Activated naive CD4-positive, alpha-beta T cell treated with anti-CD3 and anti-CD28 coated beads for 36 hours (primary cell): ENCODE data around the gene TDRD5. TPM values are rescaled to one million over a fixed set of nuclear protein-coding genes. Genes with fewer than 3 reads are reported as not detected.
A peak's percentile ranks its signal among the peaks of the same experiment; 100 is the strongest.

ENCODE experiments used
- CTCF ChIA-PET: fragments of 350-600 bp; sonication (Branson Sonifier 250); formaldehyde crosslinking; loops from one replicate; lab custom pipeline; 2021; ENCODE audit warnings: antibody characterized with exemption; lab: Charles Lee
- DNase-seq: peaks from one replicate; pipeline ENCODE4 v3.0.0-alpha.2; 2020
- H3K27ac Mint-ChIP-seq: one replicate; pipeline ENCODE4 v1.8.0; 2021; ENCODE audit warnings: mild to moderate bottlenecking, mixed read lengths
- H3K27me3 Mint-ChIP-seq: one replicate; pipeline ENCODE4 v1.8.0; 2021; ENCODE audit warnings: low read depth, mixed read lengths
- H3K36me3 Mint-ChIP-seq: one replicate; pipeline ENCODE4 v1.8.0; 2021; ENCODE audit warnings: low read depth, mixed read lengths
- H3K4me1 Mint-ChIP-seq: one replicate; pipeline ENCODE4 v1.8.0; 2021; ENCODE audit warnings: low read depth, mixed read lengths
- H3K4me3 Mint-ChIP-seq: one replicate; pipeline ENCODE4 v1.8.0; 2021; ENCODE audit warnings: mild to moderate bottlenecking, moderate library complexity, mixed read lengths
- H3K9me3 Mint-ChIP-seq: one replicate; pipeline ENCODE4 v1.8.0; 2021; ENCODE audit warnings: mixed read lengths
- intact Hi-C: fragments of 100-400 bp; cut with micrococcal nuclease; formaldehyde crosslinking; loops from one replicate; pipeline ENCODE4 v1.15.1; 2023
- total RNA-seq, 2 experiments: library from RNA; stranded (reverse); gene quantifications; one replicate each; pipeline ENCODE4 v1.2.3, GENCODE V29; 2021

The TDRD5 gene
- total RNA-seq, 2 experiments from 2014 or later, result not detected

DNA sequence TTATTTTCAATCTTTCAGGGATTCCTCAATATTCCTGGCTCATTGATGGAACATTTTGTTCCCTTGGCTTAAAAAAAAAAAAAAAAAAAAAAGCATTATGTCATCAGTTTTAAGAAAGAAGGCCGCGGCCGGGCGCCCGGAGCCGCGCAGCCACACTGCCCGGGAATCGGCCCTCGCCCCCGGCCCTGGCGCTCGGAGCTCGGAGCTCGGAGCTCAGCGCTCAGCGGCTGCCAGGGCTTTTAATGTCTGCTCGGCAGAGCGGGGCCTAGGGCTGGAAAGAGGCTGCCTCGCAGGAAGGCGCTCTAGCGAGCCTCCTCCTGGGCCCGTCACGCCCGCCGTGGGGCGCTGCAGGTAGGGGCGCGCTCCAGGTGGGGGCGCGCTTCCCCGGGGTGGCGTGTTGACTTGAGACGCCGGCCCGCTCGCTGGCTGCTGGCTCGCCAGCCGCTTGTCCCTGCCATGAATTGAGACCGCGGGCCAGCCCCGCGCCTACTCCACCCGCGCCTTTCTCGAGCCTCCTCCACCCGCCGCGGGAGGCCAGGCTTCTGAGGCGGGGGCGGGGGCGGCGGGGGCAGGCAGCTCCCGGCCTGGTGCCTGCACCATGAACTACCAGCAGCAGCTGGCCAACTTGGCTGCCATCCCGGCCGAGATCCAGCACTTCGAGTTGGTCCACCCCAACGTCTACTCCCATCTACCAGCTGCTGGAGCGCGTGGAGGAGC lies 5.4 kb upstream of the TDRD5 start:
- no peaks in the 10 kb centered on the region for H3K9me3 Mint-ChIP-seq
- peaks cover 52% of the 10 kb centered on the region for H3K27me3 Mint-ChIP-seq
- H3K27ac Mint-ChIP-seq, result no peak overlapping the region
- H3K36me3 Mint-ChIP-seq, result no peaks in the 10 kb centered on the region
- H3K4me1 Mint-ChIP-seq, result peaks cover 3% of the 10 kb centered on the region
- peak; percentile 7 for DNase-seq
- intact Hi-C loops, result no loop called here
- H3K4me3 Mint-ChIP-seq, result no peak overlapping the region
- CTCF ChIA-PET, result interaction anchor here (0.6 to 1.0 kb wide), 4 partner anchors 14 to 234 kb away, joined by 3 to 7 read pairs (median 4); no protein-coding TSS in a partner anchor

DNA sequence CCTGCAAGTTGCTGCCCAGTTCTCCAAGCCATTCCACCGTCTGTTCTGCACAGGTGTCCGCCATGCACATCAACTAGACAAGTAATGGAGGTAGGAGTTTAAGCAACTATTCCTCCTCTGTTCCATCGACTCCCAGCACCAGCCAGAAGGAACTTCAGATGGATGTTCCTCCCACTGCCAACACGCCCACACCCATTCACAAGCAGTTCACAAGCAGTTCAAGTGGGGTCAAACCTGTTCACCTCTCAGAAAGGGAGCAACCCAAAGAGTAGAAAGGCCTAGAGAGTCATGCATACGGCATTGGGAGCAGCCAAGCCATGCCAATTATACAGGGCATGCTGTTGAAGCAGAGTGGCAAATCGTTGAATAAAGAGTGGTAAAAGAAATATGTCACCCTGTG lies 4.3 kb upstream of the TDRD5 start:
- DNase-seq, result no peak
- H3K27ac Mint-ChIP-seq, result no peak overlapping the region
- no peaks in the 10 kb centered on the region for H3K36me3 Mint-ChIP-seq
- H3K27me3 Mint-ChIP-seq, result peaks cover 54% of the 10 kb centered on the region
- H3K9me3 Mint-ChIP-seq, result no peaks in the 10 kb centered on the region
- H3K4me1 Mint-ChIP-seq, result peaks cover 3% of the 10 kb centered on the region
- CTCF ChIA-PET, result interaction anchor here (0.8 kb wide), 1 partner anchor 227 kb away, joined by 5 read pairs; no protein-coding TSS in a partner anchor
- intact Hi-C loops, result no loop called here
- no peak overlapping the region for H3K4me3 Mint-ChIP-seq

DNA sequence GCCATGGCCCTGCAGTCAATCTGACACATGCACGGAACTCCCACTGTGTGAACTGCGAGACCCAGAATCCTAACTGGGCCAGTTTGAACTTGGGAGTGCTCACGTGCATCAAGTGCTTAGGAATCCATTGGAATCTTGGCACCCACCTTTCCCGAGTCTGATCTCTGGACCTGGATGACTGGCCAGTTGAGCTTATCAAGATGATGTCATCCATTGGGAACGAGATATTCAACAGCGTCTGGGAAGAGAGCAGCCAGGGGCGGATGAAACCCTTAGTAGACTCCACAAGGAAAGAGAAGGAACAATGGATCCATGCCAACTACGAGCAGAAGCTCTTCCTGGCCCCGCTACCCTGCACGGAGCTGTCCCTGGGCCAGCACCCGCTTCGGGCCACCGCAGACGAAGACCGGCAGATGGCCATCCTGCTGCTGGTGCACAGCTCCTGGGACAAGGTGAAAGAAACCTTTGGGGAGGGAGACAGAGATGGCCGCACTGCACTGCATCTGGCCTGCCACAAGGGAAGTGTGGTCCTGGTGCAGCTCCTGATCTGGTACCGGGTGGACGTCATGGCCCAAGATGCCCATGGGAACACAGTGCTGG lies 3.1 kb upstream of the TDRD5 start:
- H3K27me3 Mint-ChIP-seq, result peaks cover 52% of the 10 kb centered on the region

DNA sequence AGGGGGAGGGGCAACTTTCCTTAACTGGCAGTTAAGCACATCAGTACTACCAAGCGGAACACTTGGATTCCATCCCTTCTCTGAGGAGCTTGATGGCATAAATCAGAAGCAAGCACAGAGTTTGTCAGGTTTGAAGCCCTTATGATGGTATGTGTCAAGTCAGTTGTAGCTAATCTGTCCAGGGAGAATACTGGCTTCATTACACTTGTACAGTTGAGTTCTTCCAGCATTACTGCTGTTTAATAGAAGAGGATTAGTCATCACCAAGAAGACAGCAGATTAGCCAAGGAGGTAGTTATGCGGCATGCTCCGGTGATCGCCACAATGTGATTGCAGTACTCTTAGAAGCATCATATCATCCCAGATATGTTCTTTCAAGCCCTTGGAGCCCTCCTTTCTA lies 2.1 kb upstream of the TDRD5 start:
- no peak for DNase-seq
- CTCF ChIA-PET, result no interaction called here
- no peaks in the 10 kb centered on the region for H3K9me3 Mint-ChIP-seq
- no peaks in the 10 kb centered on the region for H3K36me3 Mint-ChIP-seq
- no peak overlapping the region for H3K4me3 Mint-ChIP-seq
- intact Hi-C loops, result no loop called here
- H3K27ac Mint-ChIP-seq, result no peak overlapping the region
- H3K27me3 Mint-ChIP-seq, result peaks cover 47% of the 10 kb centered on the region
- peaks cover 3% of the 10 kb centered on the region for H3K4me1 Mint-ChIP-seq

More for the DNA sequence above, 3.1 kb upstream of the TDRD5 start:
- H3K4me3 Mint-ChIP-seq, result no peak overlapping the region
- no peaks in the 10 kb centered on the region for H3K36me3 Mint-ChIP-seq
- intact Hi-C loops, result no loop called here
- no peaks in the 10 kb centered on the region for H3K9me3 Mint-ChIP-seq
- peaks cover 3% of the 10 kb centered on the region for H3K4me1 Mint-ChIP-seq
- no peak for DNase-seq
- CTCF ChIA-PET, result no interaction called here
- no peak overlapping the region for H3K27ac Mint-ChIP-seq

DNA sequence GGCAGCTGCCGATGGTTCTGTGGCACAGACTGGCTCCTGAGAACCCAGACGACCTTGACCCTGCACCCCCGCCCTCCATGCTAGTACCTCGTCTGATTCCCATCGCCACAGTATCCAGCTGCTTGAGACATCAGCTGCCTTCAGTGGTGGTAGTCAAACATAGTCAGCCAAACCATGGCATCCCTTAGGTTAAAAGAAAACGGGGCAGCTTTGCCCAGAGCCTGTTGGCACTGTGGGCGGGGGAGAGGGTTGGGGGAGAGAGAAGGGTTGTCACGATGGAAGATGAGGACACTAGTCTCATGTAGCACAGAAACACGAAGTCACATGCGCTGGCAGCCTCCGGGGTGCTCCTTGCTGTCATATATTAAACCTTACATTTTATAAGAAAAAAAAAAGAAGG lies 961 bp upstream of the TDRD5 start:
- intact Hi-C loops, result no loop called here
- CTCF ChIA-PET, result interaction anchor here (0.6 kb wide), 1 partner anchor 118 kb away, joined by 3 read pairs; no protein-coding TSS in a partner anchor
- no peak for DNase-seq
- Mint-ChIP-seq H3K27me3 (peaks cover 44% of the 10 kb centered on the region), H3K9me3 (no peaks in the 10 kb centered on the region), H3K4me1 (peaks cover 3% of the 10 kb centered on the region), H3K4me3 (no peak overlapping the region), H3K36me3 (no peaks in the 10 kb centered on the region), H3K27ac (no peak overlapping the region)

DNA sequence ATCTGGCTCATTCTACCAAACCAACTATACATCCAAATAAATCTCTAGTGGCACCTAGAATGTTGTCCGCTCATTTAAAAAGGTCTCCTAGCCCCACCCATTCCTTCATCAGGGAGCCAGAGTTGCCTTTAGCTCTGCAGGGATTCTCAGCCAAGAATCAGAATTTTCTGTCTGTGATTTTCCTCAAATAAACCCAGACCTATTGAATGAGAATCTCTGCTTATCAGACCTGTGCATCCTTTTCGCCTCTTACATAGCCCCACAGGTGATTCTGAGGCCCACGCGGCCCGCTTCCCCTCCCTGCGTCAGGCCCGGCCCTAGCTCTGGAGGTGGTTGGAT lies 410 bp upstream of the TDRD5 start:
- Mint-ChIP-seq H3K9me3 (no peaks in the 10 kb centered on the region), H3K27ac (no peak overlapping the region), H3K36me3 (no peaks in the 10 kb centered on the region), H3K27me3 (peaks cover 42% of the 10 kb centered on the region), H3K4me3 (no peak overlapping the region), H3K4me1 (no peaks in the 10 kb centered on the region)
- DNase-seq, result no peak
- intact Hi-C loops, result no loop called here
- CTCF ChIA-PET, result no interaction called here

DNA sequence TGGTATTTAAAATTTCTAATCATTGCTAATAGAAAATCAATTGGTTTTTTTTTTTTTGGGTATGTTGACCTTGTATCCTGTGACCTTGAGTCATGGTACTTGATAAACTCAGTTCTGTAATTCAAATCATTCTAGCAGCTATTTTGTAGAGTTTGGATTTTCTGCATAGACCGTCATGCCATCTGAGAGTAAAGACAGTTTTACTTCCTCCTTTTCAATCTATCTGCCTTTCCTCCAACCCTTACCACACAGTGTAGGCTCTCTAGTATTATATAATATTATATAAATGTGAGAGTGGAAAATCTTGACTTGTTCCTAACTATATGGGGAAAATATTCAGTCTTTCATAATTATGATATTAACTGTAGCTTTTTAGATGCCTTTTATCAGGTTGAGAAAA lies 7.0 kb downstream of the TDRD5 start:
- H3K36me3 Mint-ChIP-seq, result no peaks in the 10 kb centered on the region
- intact Hi-C loops, result loop anchor here (1.0 to 5.0 kb wide), 2 partner anchors 214 to 519 kb away; no protein-coding TSS in a partner anchor
- CTCF ChIA-PET, result interaction anchor here (0.6 to 0.7 kb wide), 2 partner anchors 116 to 165 kb away, joined by 3 to 4 read pairs; no protein-coding TSS in a partner anchor

DNA sequence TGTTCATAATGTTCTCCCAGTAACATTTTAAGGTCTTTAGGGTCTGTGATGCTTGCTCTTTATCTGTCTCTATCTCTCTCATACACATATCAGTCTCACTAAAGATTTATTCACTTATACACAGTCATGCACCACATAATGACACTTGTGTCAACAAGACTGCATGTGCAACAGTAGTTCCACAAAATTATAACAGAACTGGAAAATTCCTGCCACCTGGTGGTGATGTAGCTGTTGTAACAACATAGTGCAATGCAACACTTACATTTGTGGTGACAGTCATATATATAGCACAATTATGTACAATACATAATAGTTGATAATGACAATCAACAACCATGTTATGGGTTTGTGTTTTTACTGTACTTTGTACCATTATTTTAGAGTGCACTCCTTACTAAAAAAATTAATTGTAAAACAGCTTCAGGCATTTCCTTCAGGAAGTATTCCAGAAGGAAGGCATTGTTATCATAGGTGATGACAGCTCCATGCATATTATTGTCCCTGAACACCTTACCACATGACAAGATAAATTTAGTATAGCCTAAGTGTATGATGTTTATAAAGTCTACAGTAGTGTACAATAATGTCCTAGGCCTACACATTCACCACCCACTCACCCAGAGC lies 8.1 kb downstream of the TDRD5 start:
- Mint-ChIP-seq H3K4me3 (no peak overlapping the region), H3K27ac (no peak overlapping the region), H3K9me3 (no peaks in the 10 kb centered on the region), H3K27me3 (peaks cover 24% of the 10 kb centered on the region), H3K4me1 (no peaks in the 10 kb centered on the region), H3K36me3 (no peaks in the 10 kb centered on the region)
- intact Hi-C loops, result loop anchor here (1.0 to 5.0 kb wide), 2 partner anchors 213 to 520 kb away; no protein-coding TSS in a partner anchor
- DNase-seq, result peak; percentile 37
- CTCF ChIA-PET, result interaction anchor here (0.7 to 1.0 kb wide), 2 partner anchors 49 to 117 kb away, joined by 3 read pairs; no protein-coding TSS in a partner anchor

More for the DNA sequence above, 7.0 kb downstream of the TDRD5 start:
- Mint-ChIP-seq H3K4me1 (no peaks in the 10 kb centered on the region), H3K27me3 (peaks cover 27% of the 10 kb centered on the region), H3K9me3 (no peaks in the 10 kb centered on the region), H3K4me3 (no peak overlapping the region), H3K27ac (no peak overlapping the region)
- no peak for DNase-seq

DNA sequence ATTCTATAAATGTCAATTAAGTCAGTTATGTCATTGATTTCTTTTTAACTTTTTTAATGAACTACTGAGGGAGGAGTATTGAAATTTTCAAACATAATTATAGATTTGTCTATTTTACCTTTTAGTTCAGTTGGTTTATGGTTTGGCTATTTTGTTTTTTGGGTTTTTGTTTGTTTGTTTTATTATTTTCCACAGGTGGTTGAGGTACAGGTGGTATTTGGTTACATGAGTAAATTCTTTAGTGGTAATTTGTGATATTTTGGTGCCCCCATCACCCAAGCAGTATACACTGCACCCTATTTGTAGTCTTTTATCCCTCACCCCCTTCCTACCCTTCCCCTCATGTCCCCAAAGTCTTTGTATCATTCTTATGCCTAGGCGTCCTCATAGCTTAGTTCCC lies 9.5 kb downstream of the TDRD5 start:
- no peaks in the 10 kb centered on the region for H3K36me3 Mint-ChIP-seq
- H3K27ac Mint-ChIP-seq, result no peak overlapping the region
- no peak overlapping the region for H3K4me3 Mint-ChIP-seq
- intact Hi-C loops, result no loop called here
- no peaks in the 10 kb centered on the region for H3K4me1 Mint-ChIP-seq
- no peak for DNase-seq
- H3K9me3 Mint-ChIP-seq, result no peaks in the 10 kb centered on the region
- H3K27me3 Mint-ChIP-seq, result peaks cover 22% of the 10 kb centered on the region
- CTCF ChIA-PET, result no interaction called here

DNA sequence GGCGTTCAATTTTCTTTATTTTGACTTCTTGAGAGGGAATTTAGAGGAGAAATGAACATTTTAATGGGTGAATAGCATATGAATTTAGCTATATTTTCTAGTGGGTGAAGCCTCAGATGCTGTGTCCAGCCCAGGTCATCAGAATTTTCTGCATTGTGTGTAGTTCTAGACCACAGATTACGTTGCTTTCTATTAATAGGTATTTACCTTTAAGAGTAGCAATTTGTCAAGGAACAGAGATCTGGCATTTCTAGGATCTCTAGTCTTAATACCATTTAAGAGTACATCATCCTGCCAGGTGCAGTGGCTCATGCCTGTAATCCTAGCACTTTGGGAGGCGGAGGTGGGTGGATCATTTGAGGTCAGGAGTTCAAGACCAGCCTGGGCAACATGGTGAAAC lies 20.7 kb downstream of the TDRD5 start:
- no peaks in the 10 kb centered on the region for H3K9me3 Mint-ChIP-seq

DNA sequence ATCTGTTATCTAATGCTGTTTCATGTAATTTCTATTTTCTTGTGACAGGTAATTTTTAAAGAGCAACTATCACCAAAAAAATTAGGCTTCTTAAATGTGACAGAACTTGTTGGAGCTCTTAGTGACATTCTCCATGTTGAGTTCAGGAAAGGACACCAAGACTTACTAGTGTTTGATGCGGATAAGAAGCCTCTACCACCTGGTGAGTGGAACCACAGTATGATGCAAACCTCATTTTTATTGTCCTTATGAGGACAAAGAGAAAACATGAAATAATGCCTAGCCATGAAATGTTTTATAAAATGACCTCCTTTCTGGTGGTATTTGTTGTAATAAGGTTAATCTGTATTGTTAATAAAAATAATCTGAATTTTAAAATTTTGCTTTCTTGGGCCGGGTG lies 39.1 kb downstream of the TDRD5 start:
- no peaks in the 10 kb centered on the region for H3K27me3 Mint-ChIP-seq
- H3K27ac Mint-ChIP-seq, result no peak overlapping the region
- CTCF ChIA-PET, result no interaction called here
- H3K36me3 Mint-ChIP-seq, result no peaks in the 10 kb centered on the region
- no peak overlapping the region for H3K4me3 Mint-ChIP-seq
- H3K4me1 Mint-ChIP-seq, result no peaks in the 10 kb centered on the region
- H3K9me3 Mint-ChIP-seq, result no peaks in the 10 kb centered on the region
- intact Hi-C loops, result no loop called here
- no peak for DNase-seq

More for the DNA sequence above, 20.7 kb downstream of the TDRD5 start:
- intact Hi-C loops, result no loop called here
- CTCF ChIA-PET, result no interaction called here
- Mint-ChIP-seq H3K4me1 (no peaks in the 10 kb centered on the region), H3K27ac (no peak overlapping the region), H3K4me3 (no peak overlapping the region), H3K27me3 (peaks cover 14% of the 10 kb centered on the region), H3K36me3 (no peaks in the 10 kb centered on the region)
- DNase-seq, result no peak

DNA sequence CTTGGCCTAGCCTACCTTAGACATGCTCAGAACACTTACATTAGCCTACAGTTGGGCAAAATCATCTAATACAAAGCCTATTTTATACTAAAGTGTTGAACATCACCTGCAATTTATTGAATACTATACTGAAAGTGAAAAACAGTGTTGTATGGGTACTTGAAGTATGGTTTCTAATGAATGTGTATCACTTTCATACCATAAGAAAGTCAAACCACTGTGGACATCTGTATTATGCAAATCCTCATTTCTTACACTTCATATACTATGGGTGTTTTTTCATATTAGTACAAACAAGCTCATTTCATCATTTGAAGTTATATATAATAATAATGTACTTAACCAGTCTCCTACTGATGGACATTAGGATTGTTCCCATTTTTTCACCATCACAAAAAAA lies 41.2 kb downstream of the TDRD5 start:
- Mint-ChIP-seq H3K27me3 (no peaks in the 10 kb centered on the region), H3K27ac (no peak overlapping the region), H3K9me3 (no peaks in the 10 kb centered on the region), H3K4me3 (no peak overlapping the region), H3K36me3 (no peaks in the 10 kb centered on the region), H3K4me1 (no peaks in the 10 kb centered on the region)
- CTCF ChIA-PET, result no interaction called here
- intact Hi-C loops, result no loop called here
- DNase-seq, result no peak
